Vagina (tissue), 1 donor: ENCODE measurements around the gene WDR41. TPM values are rescaled to one million over a fixed set of nuclear protein-coding genes. Genes with fewer than 3 reads are reported as not detected.

Source experiments
- total RNA-seq: library from RNA; depleted of rRNA; stranded (reverse); fragments of >200 nt; gene quantifications from one replicate; pipeline ENCODE4 v1.2.3, GENCODE V29; 2016

Gene WDR41
- total RNA-seq, 1 donor from 2014 or later = 40.3 TPM

Other genes starting within 250 kb of the WDR41 start
- gene OTP, start 146.4 kb upstream of the WDR41 start, total RNA-seq = not detected